Measurements from ENCODE around the gene NPL.

GRCh38 chr1:182762536-182762935 lies 27.0 kb upstream of the NPL start:
- TF ChIP-seq MTA3 (IDR thresholded peaks at IDR 0.05; ENCODE audit: borderline replicate concordance) = no peak
- TF ChIP-seq CTCF (IDR thresholded peaks at IDR 0.05 in 2 of 3, conservative IDR thresholded peaks at IDR 0.05 in 1 of 3; ENCODE audit: insufficient read depth in 2 of 3, low read depth in 1 of 3, low read length in 3 of 3) = no peak
- TF ChIP-seq TSHZ1 (CRISPR knock-in tag; IDR thresholded peaks at IDR 0.05) = no peak

Data from K562 (cell line).